IMR-90 (cell line): Measurements from ENCODE around the gene PCK1. TPM values are rescaled to one million over a fixed set of nuclear protein-coding genes. Genes with fewer than 3 reads are reported as not detected.

Experiments used
- ATAC-seq: fragments of 200-7000 bp; cut with Tn5 transposase; 2 replicates; pipeline ENCODE4 v1.9.1; 2020; ENCODE audit warnings: low read depth, mild to moderate bottlenecking, moderate library complexity
- BruUV-seq: library from RNA; stranded (reverse); fragments of 400-500 nt; replicated peaks from 2 replicates; lab custom pipeline; 2021; lab: Mats Ljungman, UMichigan
- CTCF ChIA-PET: fragments of 300-600 bp; formaldehyde crosslinking; extraction: SDS; loops from one replicate; lab custom pipeline; 2021; ENCODE audit warnings: antibody characterized with exemption; lab: Yijun Ruan, JAX
- POLR2A ChIA-PET: fragments of 300-600 bp; sonication (Branson Sonifier 250); formaldehyde crosslinking; loops from one replicate; lab custom pipeline; 2022; ENCODE audit warnings: antibody characterized with exemption; ENCODE audit not compliant: unreplicated experiment; lab: Charles Lee
- DNase-seq: peaks from one replicate; pipeline ENCODE4 v3.0.0; 2013
- H2AFZ ChIP-seq: replicated peaks from 2 replicates; pipeline ENCODE3; 2013; ENCODE audit warnings: low read length, mild to moderate bottlenecking; ENCODE audit not compliant: poor library complexity
- H2AK5ac ChIP-seq: 2 replicates; pipeline ENCODE4 v1.6.1; 2013; ENCODE audit warnings: low read depth, low read length, inconsistent platforms
- H2AK9ac ChIP-seq: replicated peaks from 2 replicates; pipeline ENCODE3; 2013; ENCODE audit warnings: mild to moderate bottlenecking, low read depth, low read length, moderate library complexity; ENCODE audit not compliant: poor library complexity
- H2BK120ac ChIP-seq: 2 replicates; pipeline ENCODE4 v1.6.1; 2013; ENCODE audit warnings: low read depth, low read length, inconsistent platforms
- H2BK15ac ChIP-seq: 3 replicates; pipeline ENCODE4 v1.6.1; 2013; ENCODE audit warnings: low read depth, low read length, inconsistent platforms
- H2BK20ac ChIP-seq: 2 replicates; pipeline ENCODE4 v1.6.1; 2013; ENCODE audit warnings: low read depth, mild to moderate bottlenecking, inconsistent platforms, low read length, moderate library complexity
- H2BK5ac ChIP-seq: 2 replicates; pipeline ENCODE4 v1.6.1; 2013; ENCODE audit warnings: mild to moderate bottlenecking, low read depth, low read length, inconsistent platforms; ENCODE audit not compliant: poor library complexity, severe bottlenecking
- H3K14ac ChIP-seq: replicated peaks from 2 replicates; pipeline ENCODE4 v1.6.1; 2013; ENCODE audit warnings: low read depth, low read length, inconsistent platforms
- H3K18ac ChIP-seq: 2 replicates; pipeline ENCODE4 v1.6.1; 2013; ENCODE audit warnings: low read depth, low read length, control low read depth
- H3K23ac ChIP-seq: 2 replicates; pipeline ENCODE4 v1.6.1; 2013; ENCODE audit warnings: low read depth, low read length, inconsistent platforms
- H3K27ac ChIP-seq: 2 replicates; pipeline ENCODE4 v1.5.1; 2013; ENCODE audit warnings: mild to moderate bottlenecking, control low read depth, low read length; ENCODE audit not compliant: insufficient read depth
- H3K27me3 ChIP-seq: 2 replicates; pipeline ENCODE4 v1.6.1; 2013; ENCODE audit warnings: low read length; ENCODE audit not compliant: control insufficient read depth, insufficient read depth
- H3K36me3 ChIP-seq: 2 replicates; pipeline ENCODE4 v1.6.1; 2013; ENCODE audit warnings: low read length, mixed read lengths; ENCODE audit not compliant: control insufficient read depth, insufficient read depth
- H3K4ac ChIP-seq: 2 replicates; pipeline ENCODE4 v1.6.1; 2013; ENCODE audit warnings: low read depth, low read length, inconsistent platforms
- H3K4me1 ChIP-seq: 2 replicates; pipeline ENCODE4 v1.6.1; 2013; ENCODE audit warnings: low read length, mixed read lengths; ENCODE audit not compliant: control insufficient read depth, insufficient read depth
- H3K4me2 ChIP-seq: 2 replicates; pipeline ENCODE4 v1.6.1; 2013; ENCODE audit warnings: low read depth, mild to moderate bottlenecking, control low read depth, low read length, moderate library complexity
- H3K4me3 ChIP-seq: 2 replicates; pipeline ENCODE4 v1.5.1; 2013; ENCODE audit warnings: low read depth, mild to moderate bottlenecking, control low read depth, low read length, moderate library complexity; ENCODE audit not compliant: insufficient read depth
- H3K56ac ChIP-seq: 2 replicates; pipeline ENCODE4 v1.6.1; 2013; ENCODE audit warnings: low read length, inconsistent platforms; ENCODE audit not compliant: insufficient read depth; ENCODE audit errors: extremely low read depth
- H3K79me1 ChIP-seq, 2 experiments: 2 replicates each; pipeline ENCODE4 v1.6.1; 2013; ENCODE audit warnings: low read length in 2 of 2, inconsistent platforms in 1 of 2, low read depth in 1 of 2
- H3K9ac ChIP-seq: 2 replicates; pipeline ENCODE4 v1.6.1; 2013; ENCODE audit warnings: low read depth, low read length, control low read depth
- H3K9me1 ChIP-seq: 2 replicates; pipeline ENCODE4 v1.6.1; 2013; ENCODE audit warnings: low read length, inconsistent platforms; ENCODE audit not compliant: insufficient read depth
- H3K9me3 ChIP-seq: 2 replicates; pipeline ENCODE4 v1.6.1; 2013; ENCODE audit warnings: low read length; ENCODE audit not compliant: control insufficient read depth, insufficient read depth
- H4K20me1 ChIP-seq: 2 replicates; pipeline ENCODE4 v1.6.1; 2013; ENCODE audit warnings: low read length, inconsistent platforms; ENCODE audit not compliant: insufficient read depth
- H4K5ac ChIP-seq: 2 replicates; pipeline ENCODE4 v1.6.1; 2013; ENCODE audit warnings: mild to moderate bottlenecking, low read depth, low read length, control low read depth
- H4K8ac ChIP-seq, 2 experiments: 2 replicates each; pipeline ENCODE4 v1.6.1; 2013; ENCODE audit warnings: low read depth in 2 of 2, low read length in 2 of 2, control low read depth in 1 of 2, inconsistent platforms in 1 of 2
- H4K91ac ChIP-seq: 2 replicates; pipeline ENCODE4 v1.6.1; 2013; ENCODE audit warnings: low read depth, low read length, inconsistent platforms; ENCODE audit not compliant: insufficient read depth
- RAD21 ChIP-seq: IDR thresholded peaks from 2 replicates; pipeline ENCODE4 v1.6.1; 2012; ENCODE audit warnings: low read length, improper control_type of control experiment
- RCOR1 ChIP-seq: IDR thresholded peaks from 2 replicates; pipeline ENCODE4 v1.6.1; 2012; ENCODE audit warnings: mild to moderate bottlenecking, low read length, improper control_type of control experiment; ENCODE audit not compliant: insufficient replicate concordance
- SMC3 ChIP-seq: fragments of 150-350 bp; IDR thresholded peaks from 2 replicates; pipeline ENCODE4 v1.6.1; 2016; ENCODE audit warnings: low read depth, mild to moderate bottlenecking, antibody characterized with exemption, low read length, moderate library complexity
- WGBS, 2 experiments: methylation state at CpG; one replicate each; pipeline versions ENCODE4 v1.1.5 to v1.1.7; 2013; ENCODE audit warnings: missing lambda C conversion rate in 2 of 2; ENCODE audit not compliant: insufficient read length in 1 of 2; ENCODE audit errors: extremely low coverage in 2 of 2; 5-methylcytosine and 5-hydroxymethylcytosine counted together
- dilution Hi-C: fragments of 300-500 bp; cut with HindIII; formaldehyde crosslinking; loops from one replicate; pipeline ENCODE4 v1.14.3; 2018; ENCODE audit warnings: low sequenced_read_pairs; ENCODE audit not compliant: unreplicated experiment
- in situ Hi-C: fragments of 300-500 bp; cut with MboI; formaldehyde crosslinking; loops from 3 replicates; pipeline ENCODE4 v1.14.3; 2019; ENCODE audit warnings: low sequenced_read_pairs, inconsistent platforms, mixed read lengths
- intact Hi-C: fragments of 100-400 bp; cut with micrococcal nuclease; formaldehyde crosslinking; loops from 2 replicates; pipeline ENCODE4 v1.10.0; 2022
- polyA plus RNA-seq, 3 experiments: library from polyadenylated mRNA; depleted of rRNA; stranded (reverse); fragments of >200 nt; gene quantifications; 2 replicates each; pipeline ENCODE4 v1.2.3, GENCODE V29; 2012; ENCODE audit warnings: low replicate concordance in 1 of 3
- total RNA-seq: library from RNA; depleted of rRNA; stranded (reverse); fragments of >200 nt; gene quantifications from 2 replicates; pipeline ENCODE4 v1.2.3, GENCODE V29; 2012
- TF ChIP-seq, protein P1 (sequence below): conservative IDR thresholded peaks from 2 replicates; pipeline ENCODE4 v1.5.1; 2012; ENCODE audit warnings: mild to moderate bottlenecking, low read depth, low read length, improper control_type of control experiment

Gene PCK1
- total and polyA plus RNA-seq, 2 of the 4 experiments (the other 2 are of a cell fraction), result not detected

DNA sequence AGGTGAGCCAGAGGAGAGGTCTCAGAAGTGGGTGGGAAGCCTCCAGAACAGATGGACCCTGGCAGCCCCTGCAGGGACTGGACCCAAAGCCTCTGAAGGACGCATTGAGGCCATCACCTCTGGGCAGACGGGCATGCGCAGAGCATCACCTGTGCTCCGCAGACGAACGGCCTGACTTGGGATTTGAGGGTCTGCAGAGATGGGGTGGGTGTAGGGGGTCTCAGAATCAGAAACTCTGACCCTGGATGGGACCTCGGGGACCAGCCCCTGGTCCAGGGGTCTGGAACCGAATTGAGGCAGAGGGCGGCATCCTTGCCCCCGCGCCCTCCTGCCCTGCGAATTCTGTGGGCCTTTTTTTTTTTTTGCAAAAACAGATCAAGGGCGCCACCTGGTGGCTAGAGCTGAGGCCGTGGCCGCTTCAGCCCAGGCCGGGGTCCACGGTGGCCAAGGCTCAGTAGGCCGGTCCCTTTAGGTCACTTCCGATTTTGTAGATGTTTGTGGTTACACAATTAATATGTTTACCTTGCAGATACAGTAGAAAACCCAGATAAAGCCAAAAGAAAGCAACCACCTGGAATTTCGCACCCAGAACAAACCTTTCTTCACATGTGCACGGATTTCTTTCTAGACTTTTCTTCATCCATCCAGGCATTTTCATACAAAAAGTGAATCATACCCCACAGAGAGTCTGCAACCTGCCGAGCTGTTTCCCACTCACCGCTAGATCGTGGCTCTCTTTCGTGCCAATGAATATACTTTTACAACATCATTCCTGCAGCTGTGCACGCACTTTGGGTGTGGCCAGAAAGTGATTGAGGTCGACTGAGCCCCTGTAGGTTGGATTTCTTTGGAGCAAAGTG, 33.4 kb downstream of the PCK1 start:
- Histone ChIP-seq H3K4me2 (no peak overlapping the region), H2AK5ac (no peak overlapping the region), H2BK20ac (no peak overlapping the region), H3K79me1 (no peaks in the 10 kb centered on the region), H2BK5ac (no peak overlapping the region), H4K5ac (no peak overlapping the region), H3K18ac (no peak overlapping the region), H3K56ac (no peak overlapping the region), H3K4me3 (no peak overlapping the region), H3K27ac (no peak overlapping the region), H2AFZ (no peak overlapping the region), H2BK15ac (no peak overlapping the region), H3K9me1 (no peaks in the 10 kb centered on the region), H3K9ac (no peak overlapping the region), H3K4me1 (no peaks in the 10 kb centered on the region), H2AK9ac (no peak overlapping the region), H3K36me3 (no peaks in the 10 kb centered on the region), H4K20me1 (no peaks in the 10 kb centered on the region; the same call in 1 of the 2 replicates), H4K8ac (no peak overlapping the region), H2BK120ac (no peak overlapping the region), H3K23ac (no peak overlapping the region), H3K9me3 (no peaks in the 10 kb centered on the region), H3K14ac (no peak overlapping the region), H3K27me3 (peaks cover 11% of the 10 kb centered on the region; the same call in 1 of the 2 replicates), H3K4ac (no peak overlapping the region), H4K91ac (no peak overlapping the region)
- dilution Hi-C loops (no loop called here), in situ Hi-C loops (loop anchor here (5.0 to 10.0 kb wide), 3 partner anchors 82 to 613 kb away; no protein-coding TSS in a partner anchor), intact Hi-C loops (loop anchor here (1.0 kb wide), 1 partner anchor 80 kb away; no protein-coding TSS in a partner anchor)
- DNase-seq (peak; percentile 8), ATAC-seq (peak; percentile 51; the same call in 1 of the 2 replicates)
- TF ChIP-seq RCOR1 (no peak), RAD21 (peak; percentile 64), SMC3 (peak; percentile 86)
- TF ChIP-seq, protein P1, sequence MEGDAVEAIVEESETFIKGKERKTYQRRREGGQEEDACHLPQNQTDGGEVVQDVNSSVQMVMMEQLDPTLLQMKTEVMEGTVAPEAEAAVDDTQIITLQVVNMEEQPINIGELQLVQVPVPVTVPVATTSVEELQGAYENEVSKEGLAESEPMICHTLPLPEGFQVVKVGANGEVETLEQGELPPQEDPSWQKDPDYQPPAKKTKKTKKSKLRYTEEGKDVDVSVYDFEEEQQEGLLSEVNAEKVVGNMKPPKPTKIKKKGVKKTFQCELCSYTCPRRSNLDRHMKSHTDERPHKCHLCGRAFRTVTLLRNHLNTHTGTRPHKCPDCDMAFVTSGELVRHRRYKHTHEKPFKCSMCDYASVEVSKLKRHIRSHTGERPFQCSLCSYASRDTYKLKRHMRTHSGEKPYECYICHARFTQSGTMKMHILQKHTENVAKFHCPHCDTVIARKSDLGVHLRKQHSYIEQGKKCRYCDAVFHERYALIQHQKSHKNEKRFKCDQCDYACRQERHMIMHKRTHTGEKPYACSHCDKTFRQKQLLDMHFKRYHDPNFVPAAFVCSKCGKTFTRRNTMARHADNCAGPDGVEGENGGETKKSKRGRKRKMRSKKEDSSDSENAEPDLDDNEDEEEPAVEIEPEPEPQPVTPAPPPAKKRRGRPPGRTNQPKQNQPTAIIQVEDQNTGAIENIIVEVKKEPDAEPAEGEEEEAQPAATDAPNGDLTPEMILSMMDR, result peak; percentile 75
- no TSS peak for BruUV-seq
- 13% methylated on average over 9 of the region's 27 CpGs; no CpG with 5 or more reads in 1 of the 2 experiments for WGBS, 2 experiments
- POLR2A ChIA-PET, result no interaction called here
- CTCF ChIA-PET, result interaction anchor here (0.6 to 1.7 kb wide), 5 partner anchors 79 to 610 kb away, joined by 3 to 10 read pairs (median 4); no protein-coding TSS in a partner anchor
